Testis (tissue), 2 donors: Measurements from ENCODE around the gene TMEM87B.

ENCODE experiments used
- CTCF ChIP-seq, 3 experiments: fragments of 450-650 bp in 2 of 3; fragments of 200-600 bp in 1 of 3; sonication (generic) in 1 of 3; IDR thresholded peaks; one replicate each; pipeline ENCODE4 v1.5.1; 2016 to 2019; ENCODE audit warnings: antibody characterized with exemption in 3 of 3, mild to moderate bottlenecking in 2 of 3, moderate library complexity in 1 of 3
- POLR2A ChIP-seq: fragments of 450-650 bp; IDR thresholded peaks from one replicate; pipeline ENCODE4 v1.6.1; 2017; ENCODE audit warnings: antibody characterized with exemption, mild to moderate bottlenecking, moderate library complexity

DNA sequence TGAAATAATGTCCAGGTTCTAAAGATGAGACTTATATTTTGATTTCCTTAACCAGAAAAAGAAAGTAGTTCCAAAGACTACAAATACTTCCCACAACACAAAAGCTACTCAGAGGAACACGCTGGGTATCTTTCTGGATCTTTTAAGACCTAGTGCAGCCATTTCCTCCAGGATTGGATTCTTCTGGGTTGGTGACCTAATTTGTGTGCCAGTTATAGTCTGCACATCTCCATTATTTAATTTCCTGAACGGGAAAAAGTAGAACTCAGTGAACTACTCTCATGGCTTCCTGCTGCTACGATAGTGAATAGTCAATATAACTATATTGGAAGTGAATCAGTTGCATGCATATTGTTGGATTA, 1.5 kb downstream of the TMEM87B start:
- no peak for TF ChIP-seq CTCF (IDR thresholded peaks at IDR 0.05)
- TF ChIP-seq POLR2A = no peak
